ENCODE data around the gene BOLA2B. TPM values are rescaled to one million over a fixed set of nuclear protein-coding genes. Genes with fewer than 3 reads are reported as not detected.

Gene BOLA2B
- total RNA-seq, 1 donor from 2014 or later: 131 TPM

Other genes with a start within 250 kb of the BOLA2B start
- 74.5 TPM for gene TMEM219, start 231.6 kb downstream of the BOLA2B start, total RNA-seq
- gene TAOK2, start 219.8 kb downstream of the BOLA2B start, total RNA-seq: 17.7 TPM
- gene HIRIP3, start 198.0 kb downstream of the BOLA2B start, total RNA-seq: 7.1 TPM
- gene INO80E, start 197.4 kb downstream of the BOLA2B start, total RNA-seq: 37.0 TPM
- 0.20 TPM for gene DOC2A, start 182.6 kb downstream of the BOLA2B start, total RNA-seq
- not detected for gene C16orf92, start 170.5 kb downstream of the BOLA2B start, total RNA-seq
- gene TLCD3B, start 162.4 kb downstream of the BOLA2B start, total RNA-seq: 0.20 TPM
- 1,863 TPM for gene ALDOA, start 127.9 kb downstream of the BOLA2B start, total RNA-seq
- 112 TPM for gene PPP4C, start 117.7 kb downstream of the BOLA2B start, total RNA-seq
- 3.6 TPM for gene TBX6, start 101.7 kb downstream of the BOLA2B start, total RNA-seq
- gene YPEL3, start 97.5 kb downstream of the BOLA2B start, total RNA-seq: 22.8 TPM
- 85.3 TPM for gene GDPD3, start 80.1 kb downstream of the BOLA2B start, total RNA-seq
- 126 TPM for gene MAPK3, start 70.4 kb downstream of the BOLA2B start, total RNA-seq
- 9.0 TPM for gene CORO1A, start 10.1 kb downstream of the BOLA2B start, total RNA-seq
- 27.9 TPM for gene SLX1A, start 209 bp upstream of the BOLA2B start, total RNA-seq
- 7.1 TPM for gene SULT1A3, start 5.6 kb upstream of the BOLA2B start, total RNA-seq
- gene NPIPB13, start 54.8 kb upstream of the BOLA2B start, total RNA-seq: 11.2 TPM
- gene CD2BP2, start 161.6 kb upstream of the BOLA2B start, total RNA-seq: 44.3 TPM
- 25.3 TPM for gene TBC1D10B, start 176.8 kb upstream of the BOLA2B start, total RNA-seq
- 2.2 TPM for gene MYL11, start 181.1 kb upstream of the BOLA2B start, total RNA-seq
- gene SEPTIN1, start 188.9 kb upstream of the BOLA2B start, total RNA-seq: 2.4 TPM
- 2.6 TPM for gene ZNF48, start 201.8 kb upstream of the BOLA2B start, total RNA-seq
- 3.2 TPM for gene ZNF771, start 213.9 kb upstream of the BOLA2B start, total RNA-seq
- gene DCTPP1, start 236.4 kb upstream of the BOLA2B start, total RNA-seq: 49.0 TPM

All from esophagus mucosa (tissue), 1 donor.